Right cardiac atrium (tissue), 5 donors: ENCODE results near the gene ZNF487. TPM values are rescaled to one million over a fixed set of nuclear protein-coding genes. Genes with fewer than 3 reads are reported as not detected.
"Not testable (repeated sequence)": the region's sequence is repeated elsewhere in the genome, so short reads cannot be mapped to it uniquely, and the experiment has no call there.

Source experiments
- ATAC-seq, 2 donors: fragments of 200-7000 bp; cut with Tn5 transposase; one replicate each; pipeline versions ENCODE4 v1.8.0 to v1.9.1; 2020; ENCODE audit warnings: moderate library complexity in 2 of 2, mild to moderate bottlenecking in 1 of 2
- DNase-seq, 3 donors: peaks; one replicate each; pipeline ENCODE4 v3.0.0-alpha.2; 2020
- H3K27ac ChIP-seq: one replicate; pipeline ENCODE4 v1.5.1; 2013; ENCODE audit warnings: mild to moderate bottlenecking, low read length, control low read depth, moderate library complexity
- H3K27me3 ChIP-seq: one replicate; pipeline ENCODE4 v1.6.1; 2013; ENCODE audit not compliant: control insufficient read depth, insufficient read depth
- H3K4me1 ChIP-seq: one replicate; pipeline ENCODE4 v1.6.1; 2013; ENCODE audit warnings: low read length; ENCODE audit not compliant: control insufficient read depth, insufficient read depth
- H3K4me3 ChIP-seq: one replicate; pipeline ENCODE4 v1.5.1; 2013; ENCODE audit warnings: low read length, control low read depth
- H3K9me3 ChIP-seq: one replicate; pipeline ENCODE4 v1.6.1; 2013; ENCODE audit warnings: low read length; ENCODE audit not compliant: control insufficient read depth
- WGBS: extraction: QIAGEN DNeasy Blood & Tissue Kit; methylation state at CpG from one replicate; pipeline ENCODE4 v1.1.7; 2013; 5-methylcytosine and 5-hydroxymethylcytosine counted together
- intact Hi-C, 4 donors: fragments of 100-400 bp; cut with DNase I; formaldehyde crosslinking; loops; one replicate each; pipeline versions ENCODE4 v1.11.0 to v1.14.0; 2022 to 2023
- polyA plus RNA-seq: library from polyadenylated mRNA; stranded (reverse); fragments of 200-250 nt; gene quantifications from one replicate; pipeline ENCODE4 v1.2.3, GENCODE V29; 2013
- total RNA-seq, 4 donors: library from RNA; stranded (reverse); fragmentation: NEBNext Ultra II Directional; extraction: Animal tissue kit (Norgen Biotek cat#: 25700); gene quantifications; one replicate each; pipeline ENCODE4 v1.2.1, GENCODE V29; 2021
- donor health status: healthy with polysubstance abuse.
- donor health status: DM: no; HTN: yes; CAD: no.
- donor health status: DM: no; HTN: no; CAD: no.
- donor health status: DM: no; HTN: yes; CAD: no; lungs with severe emphysema.
- donor health status: DM: yes; HTN: yes; CAD: no.

Gene ZNF487
- total and polyA plus RNA-seq, 5 donors: 3.0 to 4.2 (median 3.6) TPM

DNA sequence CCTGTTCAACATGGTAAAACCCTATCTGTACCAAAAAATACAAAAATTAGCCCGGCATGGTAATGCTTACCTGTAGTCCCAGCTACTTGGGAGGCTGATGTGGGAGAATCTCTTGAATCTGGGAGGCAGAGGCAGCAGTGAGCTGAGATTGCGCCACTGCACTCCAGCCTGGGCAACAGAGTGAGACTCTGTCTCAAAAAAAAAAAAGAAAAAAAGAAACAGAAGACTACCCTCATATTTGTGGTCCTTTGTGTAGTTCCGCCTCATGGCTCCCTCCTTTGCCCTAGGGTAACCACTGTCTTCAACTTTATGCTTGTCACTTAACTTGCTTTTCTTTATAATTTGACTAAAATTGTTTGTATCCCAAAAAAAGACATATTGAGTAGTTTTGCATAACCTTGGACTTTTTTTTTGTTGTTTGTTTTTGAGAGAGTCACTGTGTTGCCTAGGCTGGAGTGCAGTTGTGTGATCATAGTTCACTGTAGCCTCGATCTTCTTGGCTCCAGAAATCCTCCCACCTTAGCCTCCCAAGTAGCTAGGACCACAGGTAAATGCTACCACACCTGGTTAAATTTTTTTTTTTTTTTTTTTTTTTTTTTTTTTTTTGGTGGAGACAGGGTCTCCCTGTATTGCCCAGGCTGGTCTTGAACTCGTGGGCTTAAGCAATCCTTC is 3.7 kb downstream of the ZNF487 start:
- no peak for ATAC-seq
- no peak for DNase-seq
- intact Hi-C loops: no loop called here
- Histone ChIP-seq H3K9me3 (no peaks in the 10 kb centered on the region), H3K4me3 (no peak overlapping the region), H3K27me3 (no peaks in the 10 kb centered on the region), H3K4me1 (no peaks in the 10 kb centered on the region), H3K27ac (no peak overlapping the region)
- 88% methylated on average over 5 of the region's 5 CpGs for WGBS

DNA sequence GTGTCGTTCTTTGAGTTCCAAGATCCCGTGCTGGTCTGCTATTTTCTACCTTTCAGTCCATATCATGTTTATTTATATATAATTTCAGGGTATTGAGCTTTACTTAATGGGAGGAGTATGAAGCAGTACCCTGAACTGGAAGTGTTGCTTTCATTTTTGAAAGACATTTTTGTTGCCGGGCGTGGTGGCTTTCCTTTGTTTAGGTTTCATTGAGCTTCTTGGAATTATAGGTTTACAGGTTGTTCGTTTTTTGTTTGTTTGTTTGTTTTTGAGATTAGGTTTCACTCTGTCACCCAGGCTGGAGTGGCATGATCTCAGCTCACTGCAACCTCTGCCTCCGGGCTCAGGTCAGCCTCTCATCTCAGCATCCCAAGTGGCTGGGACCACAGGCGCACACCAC is 7.4 kb downstream of the ZNF487 start:
- ATAC-seq: no peak
- H3K27me3 ChIP-seq: no peaks in the 10 kb centered on the region

DNA sequence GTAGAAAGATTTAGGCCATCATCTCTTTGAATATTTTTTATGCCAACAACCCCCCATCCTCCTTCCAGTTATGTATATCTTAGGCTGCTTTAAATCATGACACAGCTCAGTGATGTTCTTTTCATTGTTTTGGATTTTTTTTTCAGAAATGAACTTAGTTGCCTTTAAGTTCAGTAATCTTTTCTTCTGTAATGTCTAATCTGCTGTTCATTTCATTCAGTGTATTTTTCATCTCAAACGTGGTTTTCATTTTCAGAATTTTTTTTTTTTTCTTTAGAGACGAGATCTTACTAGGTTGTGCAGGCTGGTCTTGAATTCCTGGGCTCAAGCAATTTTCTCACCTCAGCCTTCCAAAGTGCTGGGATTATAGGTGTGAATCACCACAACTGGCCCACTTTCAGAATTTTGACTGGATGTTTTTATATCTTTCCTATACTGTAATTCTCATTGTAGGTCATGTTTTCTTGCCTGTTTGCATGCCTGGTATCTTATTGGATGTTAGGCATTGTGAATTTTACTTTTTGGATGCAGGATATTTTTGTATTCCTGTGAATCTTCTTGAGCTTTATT is 8.1 kb downstream of the ZNF487 start:
- WGBS: 92% methylated on average over 2 of the region's 2 CpGs
- H3K4me3 ChIP-seq: no peak overlapping the region
- intact Hi-C loops: no loop called here
- no peak overlapping the region for H3K27ac ChIP-seq
- no peaks in the 10 kb centered on the region for H3K27me3 ChIP-seq
- H3K9me3 ChIP-seq: no peaks in the 10 kb centered on the region
- DNase-seq (no peak), ATAC-seq (no peak)
- no peaks in the 10 kb centered on the region for H3K4me1 ChIP-seq

More for the DNA sequence above, 7.4 kb downstream of the ZNF487 start:
- Histone ChIP-seq H3K4me3 (no peak overlapping the region), H3K4me1 (no peaks in the 10 kb centered on the region), H3K27ac (no peak overlapping the region), H3K9me3 (no peaks in the 10 kb centered on the region)
- intact Hi-C loops: no loop called here
- 88% methylated on average over 7 of the region's 7 CpGs for WGBS
- no peak for DNase-seq

DNA sequence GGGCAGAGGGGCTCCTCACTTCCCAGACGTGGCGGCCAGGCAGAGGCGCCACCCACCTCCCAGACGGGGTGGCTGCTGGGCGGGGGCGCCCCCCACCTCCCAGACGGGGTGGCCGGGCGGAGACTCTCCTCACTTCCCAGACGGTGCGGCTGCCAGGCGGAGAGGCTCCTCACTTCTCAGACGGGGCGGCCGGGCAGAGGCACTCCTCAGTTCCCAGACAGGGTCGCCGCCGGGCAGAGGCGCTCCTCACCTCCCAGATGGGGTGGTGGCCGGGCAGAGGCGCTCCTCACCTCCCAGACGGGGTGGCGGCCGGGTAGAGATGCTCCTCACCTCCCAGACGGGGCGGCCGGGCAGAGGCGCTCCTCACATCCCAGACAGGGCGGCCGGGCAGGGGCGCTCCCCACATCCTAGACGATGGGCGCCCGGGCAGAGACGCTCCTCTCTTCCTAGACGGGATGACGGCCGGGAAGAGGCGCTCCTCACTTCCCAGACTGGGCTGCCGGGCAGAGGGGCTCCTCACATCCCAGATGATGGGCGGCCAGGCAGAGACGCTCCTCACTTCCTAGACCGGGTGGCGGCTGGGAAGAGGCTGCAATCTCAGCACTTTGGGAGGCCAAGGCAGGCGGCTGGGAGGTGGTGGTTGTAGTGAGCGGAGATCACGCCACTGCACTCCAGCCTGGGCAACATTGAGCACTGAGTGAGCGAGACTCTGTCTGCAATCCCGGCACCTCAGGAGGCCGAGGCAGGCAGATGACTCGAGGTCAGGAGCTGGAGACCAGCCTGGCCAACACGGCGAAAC is 9.5 kb downstream of the ZNF487 start:
- intact Hi-C loops, H3K27me3 ChIP-seq, H3K9me3 ChIP-seq, H3K4me1 ChIP-seq, H3K27ac ChIP-seq, H3K4me3 ChIP-seq, ATAC-seq: not testable (repeated sequence)
- DNase-seq: peak in 1 of 3 donors; percentile 60
- WGBS: 98% methylated on average over 53 of the region's 53 CpGs

DNA sequence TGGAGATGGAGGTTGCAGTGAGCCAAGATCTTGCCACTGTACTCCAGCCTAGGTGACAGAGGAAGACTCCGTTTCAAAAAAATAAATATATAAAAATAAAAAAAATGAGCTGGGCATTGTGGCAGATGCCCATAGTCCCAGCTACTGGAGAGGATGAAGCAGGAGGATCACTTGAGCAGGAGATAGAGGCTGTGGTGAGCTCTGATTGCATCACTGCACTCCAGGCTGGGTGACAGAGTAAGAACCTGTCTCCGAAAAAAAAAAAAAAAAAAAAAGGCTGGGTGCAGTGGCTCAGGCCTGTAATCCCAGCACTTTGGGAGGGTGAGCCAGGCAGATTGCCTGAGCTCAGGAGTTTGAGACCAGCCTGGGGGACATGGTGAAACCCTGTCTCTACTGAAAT is 11.8 kb downstream of the ZNF487 start:
- H3K9me3 ChIP-seq: no peaks in the 10 kb centered on the region
- ATAC-seq (no peak), DNase-seq (no peak)
- no peaks in the 10 kb centered on the region for H3K27me3 ChIP-seq
- intact Hi-C loops: no loop called here
- H3K27ac ChIP-seq: no peak overlapping the region
- WGBS: 92% methylated on average over 2 of the region's 2 CpGs
- H3K4me3 ChIP-seq: no peak overlapping the region
- H3K4me1 ChIP-seq: no peaks in the 10 kb centered on the region

DNA sequence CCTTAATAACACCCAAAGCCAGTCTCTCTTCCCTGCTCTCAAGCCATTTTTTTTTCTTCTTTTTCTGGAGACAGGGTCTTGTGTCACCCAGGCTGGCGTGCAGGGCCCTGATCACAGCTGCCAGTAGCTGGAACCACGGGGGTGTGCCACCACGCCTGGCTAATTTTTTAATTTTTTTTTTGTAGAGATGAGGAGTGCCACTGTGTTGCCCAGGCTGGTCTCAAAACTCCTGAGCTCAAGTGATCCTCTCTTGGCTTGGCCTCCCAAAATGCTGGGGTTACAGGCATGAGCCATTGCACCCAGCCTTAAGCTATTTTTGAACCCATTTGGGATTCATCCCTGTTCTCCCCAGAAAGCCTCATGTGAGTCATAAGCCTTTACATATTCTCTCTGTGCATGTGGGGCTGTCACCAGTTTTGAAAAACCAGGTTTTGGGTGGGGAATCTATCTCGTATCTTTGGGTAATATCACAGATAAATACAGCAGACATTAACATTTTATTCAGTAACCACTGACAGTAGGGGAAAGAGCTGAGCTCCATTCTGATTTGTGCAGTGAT is 15.5 kb downstream of the ZNF487 start:
- Histone ChIP-seq H3K27me3 (no peaks in the 10 kb centered on the region), H3K9me3 (no peaks in the 10 kb centered on the region), H3K4me3 (no peak overlapping the region), H3K27ac (no peak overlapping the region), H3K4me1 (peaks cover 6% of the 10 kb centered on the region)
- ATAC-seq (no peak), DNase-seq (no peak)
- intact Hi-C loops: no loop called here
- WGBS: 68% methylated on average over 4 of the region's 4 CpGs

DNA sequence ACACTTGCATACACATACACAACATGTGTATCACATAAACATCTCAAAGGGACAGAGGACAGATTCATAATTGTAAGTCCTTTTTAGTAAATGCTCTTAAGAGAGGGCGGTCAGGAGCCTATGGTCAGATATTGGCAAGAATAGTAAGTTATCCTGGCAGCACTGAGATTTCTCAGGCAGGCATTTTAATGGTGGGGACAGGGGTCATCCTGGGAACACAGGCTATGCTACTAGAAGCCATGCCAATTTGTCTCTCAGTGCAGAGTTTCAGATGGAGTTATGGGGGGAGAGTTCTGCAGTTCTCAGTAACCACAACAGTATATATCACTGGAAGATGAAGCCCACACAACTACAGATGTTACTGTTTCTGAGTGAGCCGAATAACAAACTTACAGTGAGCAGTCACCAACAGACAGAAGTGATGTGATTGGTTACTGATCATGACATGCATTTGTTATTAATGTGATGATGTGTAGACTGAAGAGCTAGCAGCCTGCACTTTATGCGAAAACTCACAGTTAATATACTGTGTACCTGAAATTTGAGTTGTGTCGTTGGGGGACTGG is 16.4 kb downstream of the ZNF487 start:
- DNase-seq (no peak), ATAC-seq (no peak)
- Histone ChIP-seq H3K9me3 (no peaks in the 10 kb centered on the region), H3K4me1 (peaks cover 6% of the 10 kb centered on the region), H3K4me3 (no peak overlapping the region), H3K27me3 (no peaks in the 10 kb centered on the region), H3K27ac (no peak overlapping the region)
- 70% methylated on average over 4 of the region's 4 CpGs for WGBS
- intact Hi-C loops: no loop called here

DNA sequence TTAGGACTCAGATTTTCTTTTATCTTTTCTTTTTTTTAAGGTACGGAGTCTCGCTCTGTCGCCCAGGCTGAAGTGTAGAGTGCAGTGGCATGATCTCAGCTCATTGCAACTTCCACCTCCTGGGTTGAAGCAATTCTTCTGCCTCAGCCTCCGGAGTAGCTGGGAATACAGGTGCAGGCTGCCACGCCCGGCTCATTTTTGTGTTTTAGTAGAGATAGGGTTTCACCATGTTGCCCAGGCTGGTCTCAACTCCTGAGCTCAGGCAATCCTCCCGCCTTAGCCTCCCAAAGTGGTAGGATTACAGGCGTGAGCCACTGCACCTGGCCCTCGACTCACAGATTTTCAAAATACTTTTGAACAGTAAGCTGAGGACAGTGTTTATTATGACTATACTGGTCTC is 17.1 kb downstream of the ZNF487 start:
- H3K4me3 ChIP-seq, H3K27me3 ChIP-seq, DNase-seq, H3K27ac ChIP-seq, ATAC-seq, H3K4me1 ChIP-seq, H3K9me3 ChIP-seq, intact Hi-C loops: not testable (repeated sequence)
- 93% methylated on average over 9 of the region's 9 CpGs for WGBS

DNA sequence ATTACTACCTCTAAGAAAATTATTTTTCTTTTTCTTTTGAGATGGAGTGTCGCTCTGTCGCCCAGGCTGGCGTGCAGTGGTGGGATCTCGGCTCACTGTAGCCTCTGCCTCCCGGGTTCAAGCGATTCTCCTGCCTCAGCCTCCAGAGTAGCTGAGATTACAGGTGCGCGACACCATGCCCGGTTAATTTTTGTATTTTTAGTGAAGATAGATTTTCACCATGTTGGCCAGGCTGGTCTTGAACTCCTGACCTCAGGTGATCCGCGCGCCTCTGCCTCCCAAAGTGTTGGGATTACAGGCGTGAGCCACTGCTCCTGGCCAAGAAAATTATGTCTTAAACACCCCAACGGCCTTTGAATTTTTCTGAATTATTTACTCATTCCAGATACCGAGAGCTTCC is 19.6 kb downstream of the ZNF487 start:
- H3K4me1 ChIP-seq, H3K9me3 ChIP-seq, intact Hi-C loops, H3K4me3 ChIP-seq, ATAC-seq, H3K27me3 ChIP-seq, DNase-seq, H3K27ac ChIP-seq: not testable (repeated sequence)
- 97% methylated on average over 15 of the region's 15 CpGs for WGBS

DNA sequence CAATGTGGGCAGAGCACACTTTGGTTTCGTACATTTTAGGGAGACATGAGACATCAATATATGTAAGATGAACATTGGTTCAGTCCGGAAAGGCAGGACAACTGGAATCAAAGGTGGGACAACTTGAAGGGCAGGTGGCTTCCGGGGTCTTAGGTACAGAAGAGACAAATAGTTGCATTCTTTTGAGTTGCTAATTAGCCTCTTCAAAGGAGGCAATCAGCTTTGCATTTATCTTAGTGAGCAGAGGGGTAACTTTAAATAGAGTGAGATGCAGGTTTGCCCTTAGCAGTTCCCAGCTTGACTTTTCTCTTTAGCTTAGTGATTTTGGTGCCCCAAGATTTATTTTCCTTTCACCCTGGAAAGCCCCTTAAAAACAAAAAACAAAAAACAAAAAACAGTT is 21.3 kb downstream of the ZNF487 start:
- H3K9me3 ChIP-seq: no peaks in the 10 kb centered on the region
- H3K27ac ChIP-seq: no peak overlapping the region
- no peak for ATAC-seq
- no peaks in the 10 kb centered on the region for H3K27me3 ChIP-seq
- peaks cover 6% of the 10 kb centered on the region for H3K4me1 ChIP-seq
- WGBS: 74% methylated on average over 3 of the region's 3 CpGs
- intact Hi-C loops: no loop called here
- no peak for DNase-seq
- H3K4me3 ChIP-seq: no peak overlapping the region

DNA sequence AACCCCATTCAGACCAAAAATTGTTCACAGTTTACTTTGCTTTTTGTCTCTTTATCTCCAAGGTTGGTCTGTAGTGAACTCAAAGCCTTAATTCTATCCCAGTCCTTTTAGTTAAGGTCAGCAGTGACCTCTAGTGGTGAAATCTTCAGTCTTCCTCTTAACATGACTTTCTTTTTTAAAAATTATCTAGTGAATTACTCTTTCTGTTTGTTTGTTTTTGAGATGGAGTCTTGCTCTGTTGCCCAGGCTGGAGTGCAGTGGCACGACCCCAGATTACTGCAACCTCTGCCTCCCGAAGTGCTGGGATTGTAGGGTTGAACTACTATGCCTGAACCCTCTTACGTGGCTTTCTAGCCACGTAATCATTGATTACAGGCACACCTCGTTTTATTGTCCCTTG is 25.0 kb downstream of the ZNF487 start:
- Histone ChIP-seq H3K4me1 (no peaks in the 10 kb centered on the region), H3K9me3 (no peaks in the 10 kb centered on the region), H3K27me3 (no peaks in the 10 kb centered on the region), H3K4me3 (no peak overlapping the region), H3K27ac (no peak overlapping the region)
- ATAC-seq (peak; percentile 64 to 70), DNase-seq (no peak)
- WGBS: 44% methylated on average over 5 of the region's 5 CpGs
- intact Hi-C loops: loop anchor here (2.0 to 10.0 kb wide), 3 partner anchors 167 to 170 kb away; no protein-coding TSS in a partner anchor
